ENCODE data around the gene DAG1. TPM values are rescaled to one million over a fixed set of nuclear protein-coding genes. Genes with fewer than 3 reads are reported as not detected.

Gene DAG1
- total RNA-seq, 1 donor from 2014 or later: 88.2 TPM

DNA sequence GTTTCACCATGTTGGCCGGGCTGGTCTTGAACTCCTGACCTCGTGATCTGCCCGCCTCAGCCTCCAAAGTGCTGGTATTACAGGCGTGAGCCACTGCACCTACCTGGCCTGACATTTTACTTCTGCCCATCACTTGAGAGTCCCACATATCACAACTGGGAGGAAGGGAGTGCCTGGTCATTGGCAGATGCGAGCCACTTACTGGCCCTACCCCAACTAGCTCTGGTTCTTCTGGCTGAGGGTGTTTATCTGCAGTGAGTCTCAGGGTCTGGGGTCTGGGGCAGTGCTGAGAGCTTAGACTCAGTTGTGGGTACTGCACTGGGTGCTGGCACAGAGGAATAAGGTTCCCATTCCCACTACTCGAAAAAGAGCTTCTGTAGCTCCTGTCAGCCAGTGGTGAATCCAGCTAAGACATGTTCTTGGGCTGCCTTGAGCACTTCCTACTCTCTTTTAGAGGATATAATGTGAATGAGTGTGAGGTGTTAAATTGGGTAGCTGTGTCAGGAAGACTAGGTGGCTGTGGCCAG, 30.2 kb downstream of the DAG1 start:
- no peaks in the 10 kb centered on the region for H3K27me3 ChIP-seq
- DNase-seq (no peak), ATAC-seq (no peak)
- TF ChIP-seq, protein P1, sequence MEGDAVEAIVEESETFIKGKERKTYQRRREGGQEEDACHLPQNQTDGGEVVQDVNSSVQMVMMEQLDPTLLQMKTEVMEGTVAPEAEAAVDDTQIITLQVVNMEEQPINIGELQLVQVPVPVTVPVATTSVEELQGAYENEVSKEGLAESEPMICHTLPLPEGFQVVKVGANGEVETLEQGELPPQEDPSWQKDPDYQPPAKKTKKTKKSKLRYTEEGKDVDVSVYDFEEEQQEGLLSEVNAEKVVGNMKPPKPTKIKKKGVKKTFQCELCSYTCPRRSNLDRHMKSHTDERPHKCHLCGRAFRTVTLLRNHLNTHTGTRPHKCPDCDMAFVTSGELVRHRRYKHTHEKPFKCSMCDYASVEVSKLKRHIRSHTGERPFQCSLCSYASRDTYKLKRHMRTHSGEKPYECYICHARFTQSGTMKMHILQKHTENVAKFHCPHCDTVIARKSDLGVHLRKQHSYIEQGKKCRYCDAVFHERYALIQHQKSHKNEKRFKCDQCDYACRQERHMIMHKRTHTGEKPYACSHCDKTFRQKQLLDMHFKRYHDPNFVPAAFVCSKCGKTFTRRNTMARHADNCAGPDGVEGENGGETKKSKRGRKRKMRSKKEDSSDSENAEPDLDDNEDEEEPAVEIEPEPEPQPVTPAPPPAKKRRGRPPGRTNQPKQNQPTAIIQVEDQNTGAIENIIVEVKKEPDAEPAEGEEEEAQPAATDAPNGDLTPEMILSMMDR (IDR thresholded peaks at IDR 0.05): no peak
- H3K27ac ChIP-seq: peak overlapping the region; percentile 33
- H3K4me3 ChIP-seq: no peak overlapping the region
- H3K9me3 ChIP-seq: no peaks in the 10 kb centered on the region
- H3K4me1 ChIP-seq: peaks cover 18% of the 10 kb centered on the region
- intact Hi-C loops (cut with DNase I): no loop called here
- H3K36me3 ChIP-seq: no peaks in the 10 kb centered on the region

DNA sequence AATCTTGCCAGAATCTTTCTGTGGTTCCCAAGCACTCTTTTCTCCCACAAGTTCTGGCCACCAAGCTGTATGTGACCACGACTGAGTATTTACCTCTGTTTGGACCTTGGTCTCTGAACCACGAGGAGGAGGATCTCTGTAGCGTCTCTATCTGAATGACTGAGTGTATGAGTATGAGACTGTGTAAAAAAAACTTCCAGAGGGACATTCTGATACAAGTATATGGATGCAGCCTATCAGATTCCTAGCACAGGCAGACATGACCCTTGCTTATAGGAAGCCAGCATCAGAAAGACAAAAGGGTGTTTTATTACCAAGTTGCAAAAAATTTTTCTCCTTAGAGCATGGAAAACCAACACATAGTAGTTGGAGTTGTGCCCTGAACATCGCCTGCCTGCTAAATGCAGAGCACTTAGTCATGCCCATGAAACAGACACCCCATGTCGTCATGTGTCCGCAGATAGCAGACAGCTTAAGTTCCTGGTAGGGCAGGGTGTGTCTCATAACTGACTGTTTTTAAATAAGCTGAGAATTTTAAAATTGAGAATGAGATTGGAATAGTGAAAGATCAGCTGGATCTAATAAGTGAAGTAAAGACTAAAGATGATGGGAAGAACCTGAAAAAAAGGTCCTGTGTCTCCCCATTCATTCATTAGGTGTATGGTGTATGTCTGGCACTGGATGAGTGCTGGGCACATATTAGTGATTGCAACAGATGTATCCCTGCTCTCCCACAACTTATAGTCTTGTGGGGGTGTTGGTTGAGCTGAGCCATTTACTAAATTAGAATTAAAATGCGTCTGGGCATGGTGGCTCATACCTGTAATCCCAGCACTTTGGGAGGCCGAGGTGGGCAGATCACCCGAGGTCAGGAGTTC, 30.9 kb downstream of the DAG1 start:
- H3K27ac ChIP-seq: peak overlapping the region; percentile 33
- no peak overlapping the region for H3K4me3 ChIP-seq
- peak; percentile 93 for ATAC-seq
- no peaks in the 10 kb centered on the region for H3K27me3 ChIP-seq
- no peaks in the 10 kb centered on the region for H3K9me3 ChIP-seq
- intact Hi-C loops (cut with DNase I): no loop called here
- H3K36me3 ChIP-seq: no peaks in the 10 kb centered on the region
- no peak for DNase-seq
- TF ChIP-seq, protein P1 (IDR thresholded peaks at IDR 0.05): no peak
- H3K4me1 ChIP-seq: peaks cover 18% of the 10 kb centered on the region

DNA sequence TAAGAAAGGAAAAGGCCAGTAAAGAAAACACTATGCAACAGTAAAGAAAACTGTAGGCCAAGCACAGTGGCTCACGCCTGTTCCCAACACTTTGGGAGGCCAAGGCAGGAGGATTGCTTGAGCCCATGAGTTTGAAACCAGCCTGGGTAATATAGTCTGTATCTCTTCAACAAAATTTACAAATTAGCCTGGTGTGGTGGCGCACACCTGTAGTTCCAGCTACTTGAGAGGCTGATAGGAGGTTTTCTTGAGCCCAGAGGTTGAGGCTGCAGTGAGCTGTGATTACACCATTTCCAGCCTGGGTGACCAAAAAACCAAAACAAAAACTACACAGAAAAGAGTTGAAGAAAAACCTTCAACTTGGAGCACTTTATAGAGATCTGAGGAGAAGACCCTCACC, 31.8 kb downstream of the DAG1 start:
- peaks cover 18% of the 10 kb centered on the region for H3K4me1 ChIP-seq
- no peaks in the 10 kb centered on the region for H3K36me3 ChIP-seq
- intact Hi-C loops (cut with DNase I): no loop called here
- H3K27ac ChIP-seq: peak overlapping the region; percentile 33
- H3K27me3 ChIP-seq: no peaks in the 10 kb centered on the region
- H3K4me3 ChIP-seq: no peak overlapping the region
- TF ChIP-seq, protein P1 (IDR thresholded peaks at IDR 0.05): no peak
- ATAC-seq (no peak), DNase-seq (no peak)
- no peaks in the 10 kb centered on the region for H3K9me3 ChIP-seq

DNA sequence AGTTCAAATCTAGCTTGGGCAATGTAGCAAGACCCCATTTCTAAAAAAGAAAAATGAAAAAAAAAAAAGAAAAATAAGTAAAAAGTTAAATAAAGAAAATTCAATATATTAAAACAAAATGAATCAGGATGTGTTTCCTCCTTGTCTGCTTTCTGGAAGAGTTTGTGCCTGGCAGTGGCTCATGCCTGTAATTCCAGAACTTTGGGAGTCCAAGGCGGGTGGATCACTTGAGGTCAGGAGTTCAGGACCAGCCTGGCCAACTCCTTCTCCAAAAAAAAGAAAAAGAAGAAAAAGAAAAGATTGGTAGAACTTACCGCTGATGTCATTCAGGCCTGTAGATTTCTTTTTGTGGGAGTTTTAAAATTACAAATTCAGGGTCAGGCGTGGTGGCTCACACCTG, 36.8 kb downstream of the DAG1 start:
- H3K9me3 ChIP-seq: no peaks in the 10 kb centered on the region
- H3K27me3 ChIP-seq: no peaks in the 10 kb centered on the region
- ATAC-seq: no peak
- intact Hi-C loops (cut with DNase I): no loop called here
- TF ChIP-seq, protein P1 (IDR thresholded peaks at IDR 0.05): no peak
- peaks cover 15% of the 10 kb centered on the region for H3K36me3 ChIP-seq
- no peak overlapping the region for H3K4me3 ChIP-seq
- no peaks in the 10 kb centered on the region for H3K4me1 ChIP-seq
- no peak for DNase-seq
- H3K27ac ChIP-seq: no peak overlapping the region

DNA sequence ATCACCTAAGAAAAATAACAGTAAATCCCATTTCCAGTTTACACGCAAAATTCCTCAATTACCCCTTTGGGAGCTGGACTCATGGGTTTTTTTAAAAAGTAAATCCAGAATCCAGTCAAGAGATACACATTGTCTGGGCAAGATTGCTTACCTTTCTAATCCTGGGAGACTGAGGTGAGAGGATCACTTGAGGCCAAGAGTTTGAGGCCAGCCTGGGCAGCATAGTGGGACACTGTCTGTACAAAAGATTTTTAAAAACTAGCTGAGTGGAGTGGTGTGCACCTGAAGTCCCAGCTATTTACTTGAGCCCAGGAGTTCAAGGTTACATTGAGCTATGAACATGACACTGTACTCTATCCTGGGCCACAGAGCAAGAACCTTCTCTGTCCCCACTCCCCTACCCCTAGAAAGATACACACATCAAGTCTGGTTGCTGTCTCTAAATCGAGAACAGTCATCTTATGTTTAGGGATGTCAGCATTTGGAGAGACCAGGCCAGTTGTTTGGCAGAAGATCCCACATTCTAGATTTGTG, 39.0 kb downstream of the DAG1 start:
- H3K36me3 ChIP-seq: peaks cover 34% of the 10 kb centered on the region
- TF ChIP-seq, protein P1 (IDR thresholded peaks at IDR 0.05): no peak
- H3K4me3 ChIP-seq: no peak overlapping the region
- no peaks in the 10 kb centered on the region for H3K27me3 ChIP-seq
- H3K4me1 ChIP-seq: no peaks in the 10 kb centered on the region
- intact Hi-C loops (cut with DNase I): no loop called here
- H3K9me3 ChIP-seq: no peaks in the 10 kb centered on the region
- DNase-seq (no peak), ATAC-seq (no peak)
- no peak overlapping the region for H3K27ac ChIP-seq
